Lung (tissue), 12 donors: ENCODE results near the gene SLC6A9. TPM values are rescaled to one million over a fixed set of nuclear protein-coding genes. Genes with fewer than 3 reads are reported as not detected.

Experiments used
- ATAC-seq: fragments of 200-7000 bp; cut with Tn5 transposase; one replicate; pipeline ENCODE4 v1.9.1; 2020; ENCODE audit warnings: moderate number of reproducible peaks; ENCODE audit not compliant: insufficient read depth, low FRiP score
- DNase-seq, 3 donors: peaks; one replicate each; pipeline ENCODE4 v3.0.0-alpha.2; 2013 to 2017
- H3K27ac ChIP-seq, 2 donors: one replicate each; pipeline ENCODE4 v1.5.1; 2013; ENCODE audit warnings: mild to moderate bottlenecking in 2 of 2, moderate library complexity in 2 of 2, control low read depth in 1 of 2, inconsistent platforms in 1 of 2, low read depth in 1 of 2, low read length in 1 of 2
- H3K27me3 ChIP-seq, 3 donors: one replicate each; pipeline ENCODE4 v1.5.1; 2013; ENCODE audit warnings: low read length in 2 of 3; ENCODE audit not compliant: control insufficient read depth in 3 of 3, insufficient read depth in 3 of 3
- H3K36me3 ChIP-seq, 4 donors: one replicate each; pipeline ENCODE4 v1.5.1; 2013; ENCODE audit warnings: low read length in 4 of 4, mild to moderate bottlenecking in 1 of 4, moderate library complexity in 1 of 4; ENCODE audit not compliant: control insufficient read depth in 4 of 4, insufficient read depth in 4 of 4
- H3K4me1 ChIP-seq, 5 donors: one replicate each; pipeline ENCODE4 v1.5.1; 2013; ENCODE audit warnings: low read length in 5 of 5, mild to moderate bottlenecking in 2 of 5, moderate library complexity in 1 of 5; ENCODE audit not compliant: control insufficient read depth in 5 of 5, insufficient read depth in 5 of 5
- H3K4me3 ChIP-seq: one replicate; pipeline ENCODE4 v1.5.1; 2013; ENCODE audit warnings: mild to moderate bottlenecking, control low read depth, moderate library complexity
- H3K9ac ChIP-seq, 2 donors: one replicate each; pipeline ENCODE4 v1.5.1; 2013; ENCODE audit warnings: low read length in 2 of 2, control low read depth in 1 of 2; ENCODE audit not compliant: insufficient read depth in 1 of 2
- H3K9me3 ChIP-seq, 4 donors: one replicate each; pipeline ENCODE4 v1.5.1; 2013; ENCODE audit warnings: low read length in 3 of 4, mild to moderate bottlenecking in 1 of 4, moderate library complexity in 1 of 4; ENCODE audit not compliant: control insufficient read depth in 4 of 4, insufficient read depth in 3 of 4
- WGBS, 2 donors: extraction: QIAGEN DNeasy Blood & Tissue Kit; methylation state at CpG; one replicate each; pipeline ENCODE4 v1.1.7; 2013; 5-methylcytosine and 5-hydroxymethylcytosine counted together
- polyA plus RNA-seq, 2 donors: library from polyadenylated mRNA; stranded (reverse); fragments of 200-250 nt; gene quantifications; one replicate each; pipeline ENCODE4 v1.2.1, GENCODE V29; 2013
- total RNA-seq, 2 donors: library from RNA; depleted of rRNA in 1 of 2; stranded (reverse); fragments of >200 nt in 1 of 2; gene quantifications; one replicate each; pipeline ENCODE4 v1.2.1, GENCODE V29; 2014 to 2021
- TF ChIP-seq, protein P1 (sequence below): IDR thresholded peaks from 2 replicates; pipeline ENCODE4 v1.5.1; 2012; ENCODE audit warnings: mild to moderate bottlenecking; ENCODE audit errors: control extremely low read depth, extremely low read depth
- donor health status: control.
- donor health status: control.
- donor health status: Bipolar disorder and iron deficiency.
- donor health status: healthy.
- donor health status: DM: yes; HTN: yes; CAD: no.

The SLC6A9 gene
- total and polyA plus RNA-seq, 4 donors: 8.7 to 29.9 (median 9.4) TPM

DNA sequence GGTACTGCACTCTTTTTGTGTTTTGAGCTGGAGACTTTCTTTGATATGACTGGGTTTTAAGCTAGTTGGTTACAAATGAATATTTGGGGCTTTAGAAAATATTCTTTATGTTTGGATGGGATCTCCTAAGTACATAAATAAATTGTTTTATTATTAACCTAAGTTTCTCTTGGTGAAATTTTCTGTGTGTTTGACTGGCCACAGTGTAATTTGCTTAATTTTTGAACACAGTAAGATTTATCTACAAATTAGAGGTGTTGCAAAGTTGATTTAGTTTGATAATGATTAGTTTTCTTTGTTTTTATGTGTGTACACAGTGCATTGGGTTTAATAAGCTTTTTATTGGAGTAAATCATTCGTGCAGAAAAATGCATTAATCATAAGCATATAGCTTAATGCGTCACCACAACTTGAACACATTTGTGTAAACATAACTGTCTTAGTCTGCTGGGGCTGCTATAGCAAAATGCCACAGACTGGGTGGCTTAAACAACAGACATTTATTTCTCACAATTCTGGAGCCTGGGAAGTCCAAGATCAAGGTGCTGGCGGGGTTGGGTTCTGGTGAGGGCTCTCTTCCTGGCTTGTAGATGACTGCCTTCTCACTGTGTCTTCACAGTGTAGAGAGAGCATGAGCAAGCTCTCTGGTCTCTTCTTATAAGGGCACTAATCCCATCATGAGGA lies 17.4 kb upstream of the SLC6A9 start:
- Histone ChIP-seq H3K36me3 (no peaks in the 10 kb centered on the region), H3K9ac (no peak overlapping the region), H3K27me3 (no peaks in the 10 kb centered on the region), H3K9me3 (no peaks in the 10 kb centered on the region), H3K27ac (no peak overlapping the region), H3K4me3 (no peak overlapping the region), H3K4me1 (peaks cover 0 to 2% (median 0%) of the 10 kb centered on the region in 5 donors)
- TF ChIP-seq, protein P1, sequence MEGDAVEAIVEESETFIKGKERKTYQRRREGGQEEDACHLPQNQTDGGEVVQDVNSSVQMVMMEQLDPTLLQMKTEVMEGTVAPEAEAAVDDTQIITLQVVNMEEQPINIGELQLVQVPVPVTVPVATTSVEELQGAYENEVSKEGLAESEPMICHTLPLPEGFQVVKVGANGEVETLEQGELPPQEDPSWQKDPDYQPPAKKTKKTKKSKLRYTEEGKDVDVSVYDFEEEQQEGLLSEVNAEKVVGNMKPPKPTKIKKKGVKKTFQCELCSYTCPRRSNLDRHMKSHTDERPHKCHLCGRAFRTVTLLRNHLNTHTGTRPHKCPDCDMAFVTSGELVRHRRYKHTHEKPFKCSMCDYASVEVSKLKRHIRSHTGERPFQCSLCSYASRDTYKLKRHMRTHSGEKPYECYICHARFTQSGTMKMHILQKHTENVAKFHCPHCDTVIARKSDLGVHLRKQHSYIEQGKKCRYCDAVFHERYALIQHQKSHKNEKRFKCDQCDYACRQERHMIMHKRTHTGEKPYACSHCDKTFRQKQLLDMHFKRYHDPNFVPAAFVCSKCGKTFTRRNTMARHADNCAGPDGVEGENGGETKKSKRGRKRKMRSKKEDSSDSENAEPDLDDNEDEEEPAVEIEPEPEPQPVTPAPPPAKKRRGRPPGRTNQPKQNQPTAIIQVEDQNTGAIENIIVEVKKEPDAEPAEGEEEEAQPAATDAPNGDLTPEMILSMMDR: no peak
- DNase-seq (no peak), ATAC-seq (no peak)
- WGBS, 2 donors: 60 to 80% methylated on average over 3 of the region's 3 CpGs

DNA sequence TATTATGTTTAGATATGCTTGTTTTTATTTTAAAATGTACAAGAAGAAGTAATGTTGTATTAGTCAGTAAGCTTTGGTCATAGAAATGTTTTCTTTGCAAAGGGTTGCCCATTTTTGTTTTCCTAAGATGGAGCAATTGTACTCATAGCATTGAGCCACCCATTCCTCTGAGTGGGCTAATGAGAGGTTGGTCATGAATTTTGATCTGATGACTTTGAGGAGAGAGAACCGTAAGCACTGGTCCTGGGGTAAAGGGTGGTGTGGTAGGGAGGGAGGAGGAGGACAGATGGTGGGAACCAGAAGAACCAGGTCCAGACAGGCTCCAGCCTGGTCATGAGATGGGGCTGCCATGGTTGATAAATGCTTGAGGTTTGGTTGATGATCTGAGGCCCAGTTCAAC lies 15.9 kb upstream of the SLC6A9 start:
- TF ChIP-seq, protein P1: no peak
- Histone ChIP-seq H3K4me3 (no peak overlapping the region), H3K9me3 (no peaks in the 10 kb centered on the region), H3K9ac (no peak overlapping the region), H3K27ac (no peak overlapping the region), H3K27me3 (no peaks in the 10 kb centered on the region), H3K4me1 (peaks cover 0 to 2% (median 0%) of the 10 kb centered on the region in 5 donors), H3K36me3 (no peaks in the 10 kb centered on the region)
- WGBS, 2 donors: 59 to 81% methylated on average over 1 of the region's 1 CpG
- DNase-seq: no peak
- no peak for ATAC-seq

DNA sequence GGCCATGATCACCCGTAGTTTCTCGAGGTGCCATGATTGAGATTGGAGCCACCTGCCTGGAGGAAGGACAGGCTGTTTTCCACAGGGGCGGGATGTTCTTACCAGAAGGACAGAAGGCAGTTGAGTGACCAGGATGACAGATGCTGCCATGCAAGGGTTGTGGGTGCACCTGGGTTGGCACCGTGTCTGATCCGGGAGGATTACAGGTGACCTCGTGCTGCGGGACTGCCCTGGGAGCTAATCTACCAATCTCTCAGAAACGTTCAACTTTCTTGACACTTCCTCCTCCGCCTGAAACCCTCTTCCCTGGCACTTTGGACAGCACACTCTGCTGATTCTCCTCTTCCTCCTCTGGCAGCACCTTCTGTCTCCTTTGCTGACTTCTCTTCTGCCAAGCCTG lies 13.8 kb upstream of the SLC6A9 start:
- DNase-seq (no peak), ATAC-seq (no peak)
- TF ChIP-seq, protein P1: no peak
- Histone ChIP-seq H3K4me1 (no peaks in the 10 kb centered on the region), H3K27ac (no peak overlapping the region), H3K4me3 (no peak overlapping the region), H3K36me3 (no peaks in the 10 kb centered on the region), H3K9me3 (no peaks in the 10 kb centered on the region), H3K9ac (no peak overlapping the region), H3K27me3 (no peaks in the 10 kb centered on the region)
- WGBS, 2 donors: 76 to 79% methylated on average over 9 of the region's 9 CpGs
